NT2/D1 (cell line): ENCODE data around the gene VSTM1.
"Not testable (repeated sequence)": the region's sequence is repeated elsewhere in the genome, so short reads cannot be mapped to it uniquely, and the experiment has no call there.

ENCODE experiments used
- SUZ12 ChIP-seq: IDR thresholded peaks from 2 replicates; pipeline ENCODE4 v1.6.1; 2011; ENCODE audit not compliant: insufficient read length, insufficient read depth; ENCODE audit errors: extremely low read depth
- YY1 ChIP-seq: IDR thresholded peaks from 2 replicates; pipeline ENCODE4 v1.6.1; 2011; ENCODE audit not compliant: insufficient read length, insufficient read depth
- ZNF274 ChIP-seq: IDR thresholded peaks from 2 replicates; pipeline ENCODE4 v1.6.1; 2011; ENCODE audit warnings: mild to moderate bottlenecking, low read depth, low read length

DNA sequence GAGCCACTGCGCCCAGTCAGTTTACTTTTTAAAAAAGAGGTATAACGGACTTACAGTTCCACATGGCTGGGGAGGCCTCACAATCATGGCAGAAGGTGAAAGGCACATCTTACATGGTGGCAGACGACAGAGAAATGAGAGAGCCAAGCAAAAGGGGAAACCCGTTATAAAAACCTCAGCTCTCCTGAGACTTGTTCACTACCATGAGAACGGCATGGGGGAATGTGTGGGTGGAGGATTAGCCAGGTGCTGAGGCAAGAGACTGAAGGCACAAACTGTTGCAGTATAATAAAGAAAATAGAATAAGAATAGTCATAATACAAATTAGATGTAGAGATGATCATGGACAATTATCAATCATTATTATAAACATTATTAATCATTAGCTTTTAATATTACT, 27.2 kb downstream of the VSTM1 start:
- not testable (repeated sequence) for TF ChIP-seq SUZ12, ZNF274, YY1
